B cell (primary cell): ENCODE measurements around the gene CENPB.

ENCODE experiments used
- CTCF ChIP-seq: fragments of 200-600 bp; IDR thresholded peaks from one replicate; pipeline ENCODE4 v1.8.0; 2022; ENCODE audit warnings: antibody characterized with exemption, mild to moderate bottlenecking
- EZH2 ChIP-seq: IDR thresholded peaks from 2 replicates; pipeline ENCODE4 v1.6.1; 2012; ENCODE audit warnings: borderline replicate concordance, low read depth, mild to moderate bottlenecking, moderate library complexity, low read length; ENCODE audit not compliant: insufficient read depth, poor library complexity, severe bottlenecking

- TF ChIP-seq CTCF (no peak), EZH2 (no peak)
These were observed 10.1 kb upstream of the CENPB start for GRCh38 chr20:3796477-3797225.
